GM19468 (cell line): ENCODE results near the gene GALK2.

Experiments used
- ATAC-seq: cut with Tn5 transposase; IDR thresholded peaks from one replicate; pipeline ENCODE4 v1.9.1; 2021; ENCODE audit warnings: mild to moderate bottlenecking, moderate library complexity, moderate number of reproducible peaks; ENCODE audit not compliant: unreplicated experiment; ENCODE audit errors: extremely low read depth

The GALK2 gene

DNA sequence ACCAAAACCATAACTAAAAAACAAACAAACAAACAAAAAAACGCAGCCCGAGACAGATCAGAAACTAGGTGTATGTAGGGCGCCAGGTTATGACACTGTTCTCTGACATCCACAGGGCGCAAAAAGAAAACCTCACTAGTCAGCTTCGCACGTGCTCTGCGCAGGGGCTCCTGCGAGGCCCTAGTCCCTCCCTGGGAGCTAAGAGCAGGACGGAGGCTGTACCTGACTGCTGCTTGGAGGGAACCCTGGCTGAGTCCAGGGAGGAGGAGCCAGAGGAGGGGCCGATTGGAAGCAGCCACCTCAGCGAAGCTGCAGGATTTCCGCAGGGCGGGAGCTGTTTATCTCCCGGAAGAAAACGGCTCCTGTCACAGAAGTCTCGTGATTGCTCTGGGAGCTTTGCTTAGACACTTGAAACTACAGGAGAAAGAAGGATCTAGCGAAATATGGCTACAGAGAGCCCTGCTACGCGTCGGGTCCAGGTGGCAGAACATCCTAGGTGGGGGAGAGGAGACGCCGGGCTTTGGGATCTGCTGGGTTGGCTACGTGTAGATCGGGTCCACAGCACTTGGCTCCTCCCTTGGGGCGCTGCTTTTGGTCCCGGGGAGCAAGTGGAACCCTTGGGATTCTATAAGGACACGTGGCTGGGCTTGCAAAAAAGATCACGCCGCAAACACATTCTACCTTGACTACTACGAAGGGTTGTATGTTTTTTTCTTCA lies at the start of gene GALK2:
Gene GALK2, plus strand, starts transcription at position 368 of the 718 bp plus-strand sequence. Its CDS starts 76 bp downstream, at position 444.
- peak; percentile 83 for ATAC-seq

DNA sequence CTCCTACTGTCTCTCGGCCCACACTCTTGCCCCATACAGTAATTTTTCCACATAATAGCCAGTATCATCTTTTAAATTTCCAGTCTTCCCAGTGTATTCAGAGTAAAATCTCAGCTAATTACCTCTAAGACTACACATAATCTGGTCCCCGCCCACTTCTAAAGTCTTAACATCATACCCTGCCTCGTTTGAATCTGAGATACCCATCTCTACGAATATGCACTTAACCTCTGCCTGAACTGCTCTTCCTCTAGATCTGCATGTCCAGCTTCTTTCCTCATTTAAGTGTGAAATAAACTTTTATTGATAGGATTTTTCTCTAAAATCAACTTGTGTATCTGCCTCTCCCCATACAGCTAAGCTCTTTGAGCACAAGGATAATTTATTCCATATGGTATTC lies 49.2 kb upstream of the GALK2 start:
- ATAC-seq, result no peak

DNA sequence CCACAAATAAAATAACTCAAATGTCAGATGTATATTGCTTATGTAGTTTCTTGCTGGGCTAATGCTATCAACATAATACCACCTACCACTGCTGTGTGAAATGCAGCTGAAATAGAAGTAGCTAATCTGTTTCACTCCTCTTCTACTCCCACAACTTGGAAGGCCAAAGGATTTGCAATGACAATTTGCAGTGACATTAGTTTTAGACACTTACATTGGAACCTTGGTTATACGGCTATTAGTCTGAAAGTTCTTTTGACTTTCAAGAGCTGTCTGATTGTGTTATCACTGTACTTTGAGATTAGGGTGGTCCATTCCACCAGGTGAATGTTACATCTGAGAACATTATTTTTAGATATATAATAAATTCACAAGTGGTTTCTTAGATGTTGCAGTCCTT lies 48.1 kb upstream of the GALK2 start:
- no peak for ATAC-seq

DNA sequence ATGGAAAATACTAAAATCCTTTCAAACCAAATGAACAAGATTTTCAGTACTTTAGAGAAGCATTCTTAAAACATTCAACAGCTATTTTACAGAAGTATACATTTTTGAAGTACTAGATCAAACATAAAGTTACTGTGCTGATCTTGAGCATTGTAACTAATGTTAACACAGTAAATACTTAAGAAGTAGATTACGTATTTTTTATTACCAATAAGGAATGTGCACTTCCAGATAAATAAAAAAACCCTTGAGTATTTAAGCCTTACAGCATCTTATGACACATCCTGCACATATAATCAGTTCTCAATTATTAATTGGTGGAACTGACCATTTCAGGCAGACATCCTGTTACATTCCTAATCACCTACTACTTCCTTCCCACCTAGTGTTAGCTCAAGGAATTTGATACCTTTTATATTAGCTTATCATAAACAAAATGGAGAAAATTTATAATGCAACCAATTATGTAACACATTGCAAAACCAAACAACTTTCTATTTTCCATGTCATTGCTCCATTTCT lies 47.4 kb upstream of the GALK2 start:
- ATAC-seq, result no peak

DNA sequence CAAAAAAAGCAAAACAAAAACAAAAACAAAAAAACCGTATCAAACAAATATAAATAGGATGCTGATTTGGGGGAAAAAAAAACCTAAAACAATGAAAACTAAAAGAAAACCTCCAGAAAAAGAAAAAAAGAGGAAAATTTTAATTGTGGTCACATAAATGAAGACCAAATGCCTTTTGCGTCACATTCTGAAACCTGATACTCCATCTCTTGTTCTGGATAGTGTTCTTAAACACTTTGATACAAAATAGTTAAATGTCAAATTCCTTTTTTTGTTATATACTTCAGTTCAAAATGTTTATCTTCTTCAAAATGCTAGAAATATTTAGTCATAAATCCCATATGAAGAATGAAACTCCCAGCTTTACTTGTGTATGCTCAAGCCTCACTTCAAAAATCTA lies 45.7 kb upstream of the GALK2 start:
- no peak for ATAC-seq

DNA sequence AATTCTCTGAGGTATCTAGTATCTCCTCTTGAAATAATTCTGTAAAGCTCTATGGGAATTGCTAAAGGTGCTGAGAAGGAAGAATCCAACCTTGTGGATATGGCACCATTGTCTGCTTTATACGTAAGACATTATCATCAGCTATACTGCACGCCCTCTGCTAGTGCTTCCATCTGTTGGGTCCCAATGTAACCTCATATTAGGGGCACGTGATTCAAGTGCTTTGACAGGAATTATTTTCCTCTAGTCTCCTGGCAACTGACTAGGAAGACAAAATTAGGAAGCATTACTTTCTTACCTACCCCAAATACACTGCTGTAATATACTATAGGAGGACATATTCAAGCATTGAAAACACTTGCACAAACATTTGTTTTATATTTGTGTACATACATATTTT lies 38.6 kb upstream of the GALK2 start:
- ATAC-seq, result no peak

DNA sequence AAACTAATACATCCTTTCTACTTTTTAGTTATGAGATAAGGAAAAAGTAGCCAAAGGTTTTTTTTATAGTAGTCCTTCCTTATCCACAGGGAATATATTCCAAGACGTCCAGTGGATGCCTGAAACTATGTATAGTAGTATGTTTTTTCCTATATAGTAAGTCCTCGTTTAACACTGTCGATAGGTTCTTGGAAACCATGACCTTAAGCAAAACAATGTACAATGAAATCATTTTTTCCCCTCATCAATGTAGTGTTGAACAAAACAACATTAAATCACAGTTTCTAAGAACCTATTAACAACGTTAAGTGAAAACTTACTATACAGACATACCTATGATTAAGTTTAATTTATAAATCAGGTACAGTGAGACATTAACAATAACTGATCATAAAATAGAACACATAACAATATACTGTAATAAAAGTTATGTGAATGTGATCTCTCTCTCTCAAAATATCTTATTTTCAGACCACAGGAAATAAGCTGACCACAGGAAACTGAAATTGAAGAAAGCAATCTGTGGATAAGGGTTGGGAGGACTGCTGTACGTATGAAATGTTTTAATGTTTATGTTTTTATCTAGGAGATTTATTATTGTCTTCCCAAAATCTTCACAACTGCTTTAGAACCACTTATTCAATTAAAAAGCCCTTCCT lies 35.2 kb upstream of the GALK2 start:
- no peak for ATAC-seq

DNA sequence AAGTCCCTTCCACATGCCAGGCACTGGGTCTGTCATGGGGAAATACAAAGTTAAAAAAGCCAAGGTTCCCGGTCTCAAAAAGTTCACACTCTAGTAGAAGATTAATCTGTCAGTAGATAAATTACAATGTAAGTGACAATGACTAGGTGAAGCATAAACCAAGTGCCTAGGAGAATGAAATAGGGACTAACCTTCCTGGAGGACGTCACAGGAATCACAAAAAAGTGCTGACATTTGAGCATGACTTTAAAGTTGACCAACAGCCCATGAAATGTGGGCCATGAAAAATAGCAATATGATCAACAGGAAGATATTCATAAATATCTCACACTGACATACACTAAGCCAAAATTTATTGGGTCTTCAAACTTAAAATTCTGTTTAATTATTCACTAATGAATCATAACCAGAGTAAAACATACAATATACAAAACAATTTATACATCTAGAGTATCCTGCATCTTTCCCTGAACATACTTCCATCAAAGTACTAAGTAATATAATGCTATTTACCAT lies 34.6 kb upstream of the GALK2 start:
- ATAC-seq, result no peak

DNA sequence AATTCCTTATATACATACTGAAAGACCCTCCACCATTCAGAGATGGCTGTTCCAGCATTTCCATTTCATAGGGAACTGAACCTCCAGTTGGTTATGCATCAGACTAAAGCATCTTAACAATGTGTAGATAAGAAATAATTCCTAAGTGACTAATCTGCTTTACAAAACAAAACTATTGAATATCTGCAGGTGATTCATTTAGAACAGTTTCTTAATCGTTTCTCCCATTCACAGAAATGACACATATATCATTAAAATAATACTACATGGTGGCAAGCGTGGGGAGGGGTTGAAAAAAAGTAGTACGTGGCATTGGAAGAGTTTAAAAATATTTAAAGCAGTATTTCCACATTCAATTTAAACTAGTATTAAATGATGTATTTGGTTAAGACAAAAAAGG lies 34.1 kb upstream of the GALK2 start:
- ATAC-seq, result no peak

DNA sequence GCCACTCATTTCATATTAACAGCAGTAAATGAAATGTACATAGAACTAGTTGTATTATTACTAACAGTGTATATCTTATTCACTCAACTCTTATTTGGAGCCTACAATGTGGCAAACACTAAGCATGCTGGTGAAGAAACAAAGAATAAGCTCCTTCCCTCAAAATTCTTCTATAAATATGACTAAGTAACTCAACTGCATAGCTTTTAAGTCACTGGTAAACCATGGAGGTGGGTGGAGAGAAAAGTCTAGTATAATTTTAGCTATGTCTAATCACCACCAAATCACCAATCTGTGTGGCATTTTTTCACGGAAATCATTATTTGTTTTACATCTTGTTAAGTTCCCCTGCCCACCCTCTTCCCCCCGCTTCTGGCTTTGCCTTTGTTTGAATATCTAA lies 32.2 kb upstream of the GALK2 start:
- no peak for ATAC-seq

DNA sequence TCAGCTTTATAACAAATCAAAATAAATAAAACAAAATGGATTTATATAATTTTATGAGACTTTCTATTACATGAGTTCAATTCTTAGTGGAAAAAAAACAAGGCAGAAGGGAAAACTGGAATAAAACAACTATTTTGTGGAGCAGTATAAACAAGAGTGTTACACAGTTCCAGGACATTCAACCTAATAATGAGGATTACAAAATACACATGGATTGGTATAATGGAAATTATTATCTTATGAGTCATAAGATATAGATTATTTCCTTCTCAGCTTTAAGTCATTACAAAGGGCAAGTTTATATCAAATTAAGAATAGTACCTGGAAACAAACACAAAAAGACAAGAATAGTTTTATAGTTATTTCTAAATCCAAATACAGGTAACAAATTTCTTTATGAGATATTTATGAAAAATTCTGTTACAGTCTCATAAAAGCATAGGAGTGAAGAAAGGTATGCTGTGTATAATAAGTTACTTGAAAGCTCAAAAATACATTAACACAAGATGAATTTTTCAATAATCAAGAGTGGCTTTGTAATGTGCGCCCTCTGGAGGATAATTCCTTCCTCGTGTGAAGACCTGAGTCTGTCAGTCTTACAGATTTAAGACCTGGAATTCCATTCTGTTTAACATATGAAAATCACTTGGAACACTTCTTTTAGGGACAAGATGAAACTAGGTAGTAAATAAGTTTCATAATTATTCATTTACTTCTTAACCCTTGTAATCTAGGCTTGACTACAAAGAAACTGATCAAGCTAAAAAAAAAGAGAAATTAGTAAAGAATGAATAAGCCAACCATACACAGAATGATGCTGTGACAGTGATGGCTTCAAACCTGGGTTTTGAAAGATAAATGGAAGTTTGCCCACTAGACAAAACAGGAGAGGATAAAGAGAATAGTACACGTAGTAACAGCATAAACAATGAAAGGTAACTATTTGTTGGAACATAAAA lies 24.1 kb upstream of the GALK2 start:
- ATAC-seq, result no peak

DNA sequence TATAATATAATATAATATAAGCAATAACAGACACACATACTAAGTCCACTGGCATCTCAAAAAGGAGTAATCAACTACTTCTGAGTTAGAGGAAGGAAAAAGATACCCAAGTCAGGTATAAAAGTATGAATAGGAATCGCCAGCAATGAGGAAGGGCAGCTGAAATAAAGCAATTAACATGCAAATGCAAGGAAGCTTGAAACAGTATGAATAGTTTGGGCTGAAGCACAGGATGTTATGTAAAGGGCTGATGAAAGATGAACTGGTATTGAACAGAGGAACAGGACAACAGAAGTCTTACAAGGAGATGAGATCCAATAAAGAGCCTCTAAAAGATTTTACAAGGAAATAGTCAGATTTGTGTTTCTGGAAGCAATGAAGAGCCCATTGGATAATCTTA lies 21.7 kb upstream of the GALK2 start:
- ATAC-seq, result no peak

DNA sequence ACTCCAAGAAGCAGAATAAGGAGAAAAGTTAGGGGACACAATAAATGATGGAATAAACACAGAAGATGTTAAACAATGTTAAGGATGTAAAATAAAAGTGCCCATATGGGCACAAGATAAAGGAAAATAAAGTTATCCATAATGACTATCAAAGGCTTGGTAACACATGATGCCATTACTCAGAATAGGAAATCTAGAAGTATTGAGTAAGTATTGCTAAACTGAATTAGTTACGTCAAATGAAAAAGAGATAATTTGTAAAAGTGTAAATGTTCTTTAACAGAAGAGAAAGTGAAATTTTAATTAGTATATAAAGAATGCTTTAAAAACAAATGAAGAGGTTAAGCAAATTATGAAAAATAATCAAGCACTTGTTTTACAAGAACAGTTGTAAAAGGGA lies 21.3 kb upstream of the GALK2 start:
- no peak for ATAC-seq

DNA sequence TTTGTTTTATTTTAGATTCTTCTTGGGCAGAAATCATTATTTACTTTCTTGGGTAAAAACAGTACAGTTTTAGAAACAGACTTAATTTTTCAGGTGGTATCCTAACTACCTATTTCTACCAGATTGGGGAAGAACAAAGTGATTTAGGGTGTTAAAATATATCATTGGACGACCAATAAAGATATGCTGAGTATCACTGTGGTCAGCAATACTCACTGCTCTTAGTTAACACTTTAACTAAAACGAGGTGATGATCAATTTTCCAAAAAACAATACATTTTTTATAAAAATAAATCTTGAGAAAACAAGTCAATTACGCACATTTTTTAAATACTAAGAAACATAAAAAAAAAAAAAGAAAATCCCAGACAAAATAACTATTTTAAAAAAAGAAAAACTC lies 18.2 kb upstream of the GALK2 start:
- no peak for ATAC-seq

DNA sequence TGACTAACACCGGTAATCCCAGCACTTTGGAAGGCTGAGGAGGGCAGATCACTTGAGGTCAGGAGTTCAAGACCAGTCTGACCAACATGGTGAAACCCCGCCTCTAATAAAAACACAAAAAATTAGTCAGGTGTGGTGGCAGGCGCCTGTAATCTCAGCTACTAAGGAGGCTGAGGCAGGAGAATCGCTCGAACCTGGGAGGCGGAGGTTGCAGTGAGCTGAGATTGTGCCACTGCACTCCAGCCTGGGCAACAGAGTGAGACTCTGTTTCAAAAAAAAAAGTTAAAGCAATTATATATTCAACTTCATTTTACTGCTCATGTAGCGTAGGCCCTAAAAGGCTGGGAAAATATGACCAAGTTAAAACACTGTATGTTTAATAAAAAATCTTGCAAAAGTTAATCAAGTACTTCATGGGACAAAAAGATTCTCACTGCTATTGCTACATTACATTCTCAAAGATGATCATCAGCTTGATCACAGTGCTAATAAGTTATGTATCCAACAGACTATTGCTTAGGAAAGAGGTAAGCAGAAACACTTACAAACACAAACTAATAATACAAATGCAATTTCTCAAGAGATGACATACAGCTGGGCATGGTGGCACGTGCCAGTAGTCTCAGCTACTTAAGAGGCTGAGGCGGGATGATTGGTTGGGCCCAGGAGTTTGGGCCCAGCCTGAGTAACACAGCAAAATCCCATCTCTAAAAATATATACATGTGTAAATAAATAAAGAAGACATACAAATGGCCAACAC lies 17.3 kb upstream of the GALK2 start:
- ATAC-seq, result no peak

DNA sequence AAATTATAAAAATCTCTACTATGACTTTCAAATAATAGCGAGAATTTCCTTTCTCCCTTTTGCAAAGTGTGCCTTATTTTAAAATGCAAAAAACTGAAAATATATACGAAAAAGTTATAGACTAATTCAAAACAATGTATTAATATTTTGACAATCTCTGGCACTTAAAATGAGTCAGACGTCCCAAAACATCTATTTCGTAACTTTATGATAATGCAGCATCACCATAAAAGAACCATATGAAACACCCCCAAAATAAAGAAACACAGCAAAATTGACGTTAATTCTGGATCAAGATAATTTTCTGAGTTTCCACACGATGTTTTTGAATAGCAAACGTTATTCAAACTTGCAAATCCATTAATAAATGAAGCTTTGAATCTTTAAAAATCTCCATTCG lies 15.7 kb upstream of the GALK2 start:
- ATAC-seq, result no peak

DNA sequence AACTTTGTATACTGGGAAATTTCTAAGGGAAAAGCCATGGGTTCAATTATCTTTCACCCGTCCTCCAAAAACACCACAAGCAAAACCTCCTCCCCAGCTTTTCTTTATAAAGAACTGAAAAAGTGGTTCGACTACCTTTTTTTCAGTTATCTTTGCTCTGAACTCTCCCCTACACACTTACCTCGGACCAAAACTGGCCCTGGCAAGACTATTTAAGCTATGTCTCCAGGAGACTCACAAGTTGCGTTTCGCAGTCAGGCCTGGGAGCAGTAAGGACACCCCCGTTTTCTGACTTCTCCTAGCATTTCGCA lies 15.3 kb upstream of the GALK2 start:
- ATAC-seq, result no peak

DNA sequence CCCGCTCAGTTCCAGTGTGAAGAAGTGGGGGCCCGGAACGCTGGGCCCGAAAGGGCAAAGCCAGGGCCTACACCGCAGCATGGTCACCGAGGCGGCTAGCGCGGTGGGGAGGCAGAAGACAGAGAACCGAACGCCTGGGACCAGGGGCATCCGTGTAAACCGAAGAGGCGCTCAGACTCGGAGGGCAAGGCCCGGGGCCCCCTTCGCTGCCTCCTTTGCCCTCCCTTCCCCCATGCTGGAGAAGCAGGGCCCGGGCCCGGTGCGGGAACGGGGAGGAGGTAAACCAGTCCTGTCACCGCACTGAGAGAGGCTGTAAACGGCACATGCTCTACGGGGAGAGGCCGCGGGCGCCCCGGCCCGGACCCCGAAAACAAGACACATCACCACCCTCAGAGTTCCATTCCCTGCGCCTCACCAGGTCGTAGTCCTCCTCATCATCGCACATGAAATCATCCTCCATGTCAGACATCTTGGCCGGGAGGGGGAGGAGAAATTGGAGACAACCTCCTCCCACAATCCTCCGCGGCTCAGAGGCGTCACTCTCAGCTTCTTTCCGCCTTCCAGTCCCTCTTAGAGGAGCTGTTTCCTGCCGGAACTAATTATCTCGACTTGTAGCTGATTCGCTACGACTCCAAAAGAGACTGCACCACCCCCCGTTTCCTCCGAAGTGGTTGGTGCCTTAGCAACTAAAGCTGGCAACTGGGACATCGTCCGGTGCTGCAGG lies 14.8 kb upstream of the GALK2 start, which contains the start of gene COPS2:
Gene COPS2, minus strand, starts transcription at position 490 of the 724 bp plus-strand sequence. Its CDS starts 21 bp downstream, at position 469.
- ATAC-seq, result peak; percentile 85
